Activated CD8-positive, alpha-beta memory T cell treated with anti-CD3 and anti-CD28 coated beads for 24 hours (primary cell): ENCODE measurements around the gene ZSCAN29.
"Not testable (repeated sequence)": the region's sequence is repeated elsewhere in the genome, so short reads cannot be mapped to it uniquely, and the experiment has no call there.

Experiments
- DNase-seq: peaks from one replicate; pipeline ENCODE4 v3.0.0-alpha.2; 2020

Gene ZSCAN29

GRCh38 chr15:43370975-43371974 is at the start of gene ZSCAN29, which contains the start of gene TUBGCP4:
Gene ZSCAN29 (minus strand): TSS chr15:43371043. CDS start chr15:43369913, 1,130 bp downstream.
Gene TUBGCP4 (plus strand): TSS chr15:43371101. CDS start chr15:43371355, 254 bp downstream.
- peak; percentile 93 for DNase-seq

- DNase-seq = no peak
Measured at GRCh38 chr15:43420435-43420834, 49.6 kb upstream of the ZSCAN29 start.

DNA sequence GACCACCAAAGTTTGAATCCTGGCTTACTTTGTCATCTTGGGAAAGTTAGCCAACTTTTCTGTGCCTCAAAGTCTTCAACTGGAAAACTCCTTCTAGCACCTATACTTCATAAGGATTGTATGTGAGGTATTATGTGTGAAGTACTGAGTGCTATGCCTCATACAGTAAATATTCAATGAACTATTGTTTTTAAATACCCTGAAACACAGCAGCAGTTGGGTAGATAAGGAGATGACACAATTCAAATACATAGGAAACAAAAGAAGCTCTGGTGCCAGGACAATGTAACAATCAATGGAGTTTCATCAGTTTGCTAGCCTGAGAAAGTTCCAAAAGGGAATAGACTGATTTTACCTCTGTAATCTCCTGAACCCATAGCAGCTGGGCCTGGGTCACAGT is 43.4 kb upstream of the ZSCAN29 start:
- no peak for DNase-seq

- no peak for DNase-seq
Measured at GRCh38 chr15:43412096-43412495, 41.3 kb upstream of the ZSCAN29 start.

- DNase-seq = no peak
Measured at GRCh38 chr15:43410572-43411214, 39.9 kb upstream of the ZSCAN29 start.

- no peak for DNase-seq
Measured at GRCh38 chr15:43408789-43409188, 37.9 kb upstream of the ZSCAN29 start.

GRCh38 chr15:43406808-43407207 is 36.0 kb upstream of the ZSCAN29 start:
- no peak for DNase-seq

GRCh38 chr15:43406189-43406588 is 35.3 kb upstream of the ZSCAN29 start:
- DNase-seq = no peak

GRCh38 chr15:43404130-43404529 is 33.3 kb upstream of the ZSCAN29 start:
- no peak for DNase-seq

DNA sequence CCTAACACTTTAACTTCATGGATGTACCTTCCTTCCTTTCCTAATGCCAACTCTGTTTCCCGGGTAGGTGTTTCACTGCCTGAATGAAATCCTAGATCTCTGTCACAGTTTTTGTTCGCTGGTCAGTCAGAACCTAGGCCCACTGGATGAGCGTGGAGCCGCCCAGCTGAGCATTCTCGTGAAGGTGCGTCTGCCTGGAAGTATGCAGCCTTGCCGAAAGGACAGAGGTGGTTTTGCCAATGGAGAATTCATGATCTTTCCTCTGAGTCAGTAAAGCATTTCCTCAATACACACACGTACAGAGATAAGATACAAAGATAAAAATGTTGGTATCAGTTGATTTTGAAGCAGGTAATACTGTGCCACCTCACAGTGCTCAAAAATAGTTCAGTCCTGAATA is 32.8 kb upstream of the ZSCAN29 start:
- no peak for DNase-seq

- no peak for DNase-seq
Measured at GRCh38 chr15:43402255-43402654, 31.4 kb upstream of the ZSCAN29 start.

GRCh38 chr15:43393592-43393991 is 22.7 kb upstream of the ZSCAN29 start:
- not testable (repeated sequence) for DNase-seq

DNA sequence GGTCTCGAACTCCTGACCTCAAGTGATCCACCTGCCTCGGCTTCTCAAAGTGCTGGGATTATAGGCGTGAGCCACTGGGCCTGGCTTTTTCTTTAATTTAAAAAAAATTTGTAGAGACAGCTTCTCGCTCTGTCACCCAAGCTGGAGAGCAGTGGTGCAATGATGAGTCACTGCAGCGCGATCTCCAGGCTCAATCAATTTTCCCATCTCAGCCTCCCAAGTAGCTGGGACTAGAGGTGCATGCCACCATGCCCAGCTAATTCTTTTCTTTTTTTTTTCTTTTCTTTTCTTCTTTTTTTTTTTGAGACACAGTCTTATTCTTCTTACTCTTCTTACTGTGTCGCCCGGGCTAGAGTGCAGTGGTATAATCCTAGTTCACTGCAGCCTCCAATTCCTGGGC is 19.9 kb upstream of the ZSCAN29 start:
- no peak for DNase-seq

DNA sequence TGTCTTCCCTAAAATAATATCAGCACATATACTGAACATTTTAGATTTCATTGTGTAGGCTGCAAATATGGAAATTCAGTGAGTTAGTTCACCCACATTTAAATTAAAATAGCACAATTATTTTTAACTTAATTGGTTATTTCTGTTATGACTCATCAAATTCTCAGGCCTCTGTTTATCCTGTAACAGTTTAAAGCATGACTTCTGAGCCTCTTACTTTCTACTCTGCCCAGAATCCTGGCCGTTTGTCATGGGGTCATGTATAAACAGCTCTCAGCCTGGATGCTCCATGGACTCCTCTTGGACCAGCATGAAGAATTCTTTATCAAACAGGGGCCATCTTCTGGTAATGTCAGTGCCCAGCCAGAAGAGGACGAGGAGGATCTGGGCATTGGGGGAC is 12.2 kb upstream of the ZSCAN29 start:
- no peak for DNase-seq

GRCh38 chr15:43382310-43382709 is 11.5 kb upstream of the ZSCAN29 start:
- DNase-seq = no peak

GRCh38 chr15:43378601-43379000 is 7.8 kb upstream of the ZSCAN29 start:
- DNase-seq = no peak

DNA sequence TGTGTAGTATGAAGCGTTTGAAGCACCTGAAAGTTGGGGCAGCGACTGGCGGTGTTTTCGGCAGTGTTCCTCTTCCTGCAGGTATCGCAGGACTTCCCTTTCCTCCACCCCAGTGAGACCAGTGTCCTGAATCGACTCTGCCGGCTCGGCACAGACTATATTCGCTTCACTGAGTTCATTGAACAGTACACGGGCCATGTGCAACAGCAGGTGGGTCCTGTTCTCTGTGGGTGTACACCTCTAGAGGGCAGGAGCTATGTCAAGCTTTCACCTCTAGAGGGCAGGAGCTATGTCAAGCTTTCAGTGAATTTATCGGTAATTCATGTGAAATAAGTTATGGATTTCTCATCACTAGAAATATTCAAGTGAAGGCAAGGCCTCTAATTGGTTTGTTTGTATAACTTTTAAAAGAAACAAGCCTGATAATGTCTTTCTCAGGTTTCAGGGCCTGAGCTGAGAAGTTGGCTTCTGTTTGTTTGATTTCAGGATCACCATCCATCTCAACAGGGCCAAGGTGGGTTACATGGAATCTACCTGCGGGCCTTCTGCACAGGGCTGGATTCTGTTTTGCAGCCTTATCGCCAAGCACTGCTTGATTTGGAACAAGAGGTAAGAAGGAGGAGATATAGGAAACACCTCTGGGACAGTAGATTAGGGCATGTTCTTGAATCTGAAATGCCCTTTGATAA is 5.3 kb upstream of the ZSCAN29 start:
- peak; percentile 59 for DNase-seq

DNA sequence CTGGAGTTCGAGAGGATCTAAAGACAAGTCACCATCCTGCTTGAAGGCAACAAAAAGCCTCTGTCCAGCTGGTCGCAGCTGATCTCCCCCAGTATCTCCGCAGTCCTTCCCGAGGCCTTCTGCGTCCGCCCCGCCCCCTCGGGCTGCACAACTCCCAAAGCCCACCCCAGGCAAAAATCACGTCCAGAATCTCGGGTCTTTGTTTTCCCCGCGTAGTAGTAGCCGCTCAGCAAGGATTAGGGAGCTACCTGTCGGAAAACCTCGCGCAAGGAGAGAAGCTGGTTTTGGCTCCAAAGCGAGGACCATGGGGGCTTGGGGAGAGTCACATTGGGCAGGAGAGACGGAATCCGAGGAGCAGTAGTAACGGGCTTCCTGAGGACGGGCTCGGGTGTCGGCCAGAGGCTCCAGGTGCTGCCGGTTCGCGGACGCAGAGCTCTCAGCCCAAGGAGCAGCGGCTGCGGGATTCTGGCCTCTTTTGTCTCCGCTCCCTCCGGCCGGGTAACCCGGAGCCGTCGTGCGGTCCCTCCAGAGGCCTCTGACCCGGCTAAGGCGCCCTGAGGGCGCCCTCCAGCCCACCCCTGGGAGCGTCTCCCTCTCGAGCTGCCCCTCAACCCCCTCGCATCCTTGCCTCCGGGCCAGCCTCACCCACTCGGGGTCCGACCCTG is 401 bp downstream of the ZSCAN29 start:
- DNase-seq = no peak

DNA sequence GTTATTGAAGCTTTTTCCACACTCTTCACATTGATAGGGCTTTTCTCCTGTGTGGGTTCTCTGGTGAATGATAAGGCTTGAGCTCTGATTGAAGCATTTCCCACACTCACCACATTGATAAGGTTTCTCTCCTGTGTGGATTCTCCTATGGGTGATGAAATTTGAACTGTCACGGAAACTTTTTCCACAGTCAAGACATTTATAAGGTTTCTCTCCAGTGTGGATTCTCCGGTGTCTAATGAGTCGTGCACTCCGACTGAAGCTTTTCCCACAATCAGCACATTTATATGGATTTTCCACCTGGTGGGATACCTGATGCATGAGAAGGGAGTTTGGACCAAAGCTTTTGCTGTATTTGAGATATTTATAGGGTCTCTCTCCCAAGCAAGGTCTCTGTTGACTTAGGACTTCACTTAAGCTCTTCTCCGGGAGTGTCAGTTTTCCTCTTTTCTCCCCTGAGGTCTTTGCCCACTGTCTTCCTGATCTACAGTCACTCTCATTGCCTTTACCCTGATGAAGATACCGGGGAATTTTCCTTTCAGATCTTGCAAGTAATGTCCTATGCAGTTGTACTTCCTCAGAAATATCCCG is 9.4 kb downstream of the ZSCAN29 start:
- no peak for DNase-seq

- DNase-seq = no peak
Measured at GRCh38 chr15:43360821-43361220, 10.0 kb downstream of the ZSCAN29 start.

- no peak for DNase-seq
Measured at GRCh38 chr15:43352693-43353382, 18.0 kb downstream of the ZSCAN29 start.

DNA sequence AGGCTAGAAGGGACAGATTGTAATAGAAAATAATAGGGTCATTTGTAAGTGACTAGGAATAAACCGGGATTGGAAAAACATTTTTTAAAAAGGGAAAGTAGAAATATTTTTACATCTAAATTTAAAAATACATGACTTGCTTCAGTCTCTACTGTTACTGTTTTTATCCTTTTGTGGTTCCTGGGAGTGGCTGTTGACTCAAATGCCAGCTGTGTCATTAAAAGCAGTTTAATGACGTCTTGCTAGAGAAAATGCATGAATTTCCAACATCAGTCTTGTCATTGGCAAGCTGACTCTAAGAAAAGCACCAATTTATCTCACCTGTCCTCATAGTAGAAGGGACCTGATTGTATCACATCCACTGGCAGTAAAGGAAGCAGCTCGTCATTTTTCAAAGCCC is 23.7 kb downstream of the ZSCAN29 start:
- DNase-seq = no peak
